OCI-M2 (cell line): ENCODE results near the gene ST6GALNAC4.
"Not testable (repeated sequence)": the region's sequence is repeated elsewhere in the genome, so short reads cannot be mapped to it uniquely, and the experiment has no call there.

ENCODE experiments used
- DNase-seq: peaks from one replicate; lab custom pipeline; 2025; ENCODE audit not compliant: unreplicated experiment; lab: John Stamatoyannopoulos, UW

Gene ST6GALNAC4

GRCh38 chr9:127873886-127874285, 43.0 kb downstream of the ST6GALNAC4 start:
- DNase-seq = no peak

DNA sequence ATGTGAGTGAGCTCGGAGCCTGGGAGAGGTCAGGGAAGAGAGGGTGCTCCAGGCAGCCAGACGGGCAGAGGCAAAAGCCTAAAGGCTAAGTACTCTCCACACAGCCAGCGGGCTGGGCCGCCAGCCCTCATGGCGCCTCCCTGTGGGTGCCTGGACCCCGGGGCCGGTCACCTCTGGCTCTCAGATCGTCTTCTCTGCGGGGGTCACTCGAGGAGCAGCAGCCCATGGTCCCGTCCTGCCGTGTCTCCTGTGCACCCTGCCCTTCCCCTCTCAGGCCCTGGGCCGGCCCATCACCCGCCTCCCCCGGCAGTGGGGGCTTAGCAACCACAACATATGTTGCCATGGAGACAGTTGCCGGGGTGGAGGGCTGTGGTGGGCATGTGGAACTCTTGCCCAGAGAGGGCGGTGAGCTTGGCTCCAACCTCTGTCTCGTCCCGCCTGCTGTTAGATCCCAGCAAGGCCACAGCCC, 43.6 kb downstream of the ST6GALNAC4 start:
- DNase-seq = no peak

DNA sequence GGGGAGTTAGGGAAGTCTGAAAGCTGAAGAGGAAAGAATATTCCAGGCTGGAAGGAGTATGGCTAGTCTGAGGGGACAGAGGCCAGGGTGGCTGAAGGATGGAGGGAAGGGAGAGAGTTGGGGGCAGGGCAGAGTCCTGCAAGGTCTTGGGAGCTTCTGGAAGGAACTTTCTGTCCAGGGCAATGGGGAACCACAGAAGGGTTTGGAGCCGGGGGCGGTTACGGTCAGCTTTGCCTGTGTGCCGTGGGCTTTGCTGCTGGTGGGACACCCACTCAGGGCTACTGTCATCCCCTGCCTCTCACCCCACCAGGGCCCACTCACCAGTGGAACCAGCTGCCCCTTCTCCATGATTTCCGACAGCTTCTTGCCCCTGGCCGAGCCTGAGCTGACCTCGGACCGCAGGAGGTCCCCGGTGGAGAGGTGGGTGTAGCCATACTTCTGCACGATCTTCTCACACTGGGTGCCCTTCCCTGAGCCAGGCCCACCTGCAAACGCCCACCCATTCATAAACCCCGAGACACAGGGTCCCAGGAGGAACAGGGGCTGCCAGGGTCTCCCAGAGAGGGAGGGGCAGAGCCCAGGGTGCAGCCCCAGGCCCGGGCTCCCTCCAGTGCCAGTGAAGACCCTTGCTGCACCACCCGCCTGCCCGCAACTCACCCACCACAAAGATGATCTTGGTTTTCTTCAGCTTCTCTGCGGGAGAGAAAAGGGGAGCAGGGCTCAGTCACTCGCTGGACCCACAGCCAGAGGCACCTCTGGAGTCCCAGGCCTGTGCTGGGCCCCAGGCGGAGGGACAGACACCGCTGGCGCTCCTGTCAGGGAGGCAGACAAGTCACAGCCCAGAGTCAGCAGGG, 44.2 kb downstream of the ST6GALNAC4 start:
- DNase-seq = no peak

DNA sequence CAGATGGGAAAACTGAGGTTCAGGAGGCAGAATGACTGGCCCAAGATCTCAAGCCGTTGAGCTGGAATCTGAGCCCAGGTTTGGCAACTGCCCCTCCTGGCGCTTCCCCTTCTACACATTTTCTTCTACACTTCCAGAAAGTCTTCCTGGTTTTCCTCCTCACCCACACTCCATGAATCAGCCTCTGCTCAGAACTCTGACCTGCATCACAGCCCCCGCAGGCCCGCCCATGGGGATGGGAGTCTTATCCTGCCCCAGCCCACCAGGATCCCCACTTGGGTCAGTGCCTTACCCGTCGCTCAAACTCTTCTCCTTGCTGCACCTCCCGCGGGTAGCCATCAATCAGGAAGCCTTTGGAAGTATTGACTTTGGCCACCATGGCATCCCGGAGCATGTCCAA, 45.3 kb downstream of the ST6GALNAC4 start:
- no peak for DNase-seq

DNA sequence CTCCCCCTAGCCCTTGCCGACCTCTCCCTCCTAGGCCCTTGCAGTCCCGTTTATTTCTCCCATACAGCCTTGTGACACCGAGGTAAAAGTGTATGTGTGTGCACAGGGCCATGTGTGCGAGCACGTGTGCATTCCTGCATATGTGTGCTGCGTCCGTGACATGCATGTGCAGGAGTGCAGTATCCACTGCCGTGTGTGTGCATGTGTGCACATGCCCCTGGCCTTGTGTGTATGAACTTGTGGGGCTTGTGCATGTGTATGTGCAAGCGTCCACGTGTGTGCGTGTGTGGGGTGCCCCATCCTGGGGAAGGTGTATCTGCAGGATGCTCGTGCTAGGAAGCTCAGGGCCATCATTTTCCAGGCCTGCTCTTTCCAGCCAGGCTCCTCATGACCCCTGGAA, 46.0 kb downstream of the ST6GALNAC4 start:
- no peak for DNase-seq

DNA sequence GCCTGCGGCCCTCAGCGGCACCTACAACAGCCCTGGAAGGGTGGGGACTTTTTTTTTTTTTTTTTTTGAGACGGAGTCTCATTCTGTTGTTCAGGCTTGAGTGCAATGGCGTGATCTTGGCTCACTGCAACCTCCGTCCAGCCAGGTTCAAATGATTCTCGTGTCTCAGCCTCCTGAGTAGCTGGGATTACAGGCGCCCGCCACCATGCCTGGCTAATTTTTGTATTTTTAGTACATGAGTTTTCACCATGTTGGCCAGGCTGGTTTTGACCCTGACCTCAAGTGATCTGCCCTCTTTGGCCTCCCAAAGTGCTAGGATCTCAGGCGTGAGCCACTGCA, 46.7 kb downstream of the ST6GALNAC4 start:
- DNase-seq = not testable (repeated sequence)

DNA sequence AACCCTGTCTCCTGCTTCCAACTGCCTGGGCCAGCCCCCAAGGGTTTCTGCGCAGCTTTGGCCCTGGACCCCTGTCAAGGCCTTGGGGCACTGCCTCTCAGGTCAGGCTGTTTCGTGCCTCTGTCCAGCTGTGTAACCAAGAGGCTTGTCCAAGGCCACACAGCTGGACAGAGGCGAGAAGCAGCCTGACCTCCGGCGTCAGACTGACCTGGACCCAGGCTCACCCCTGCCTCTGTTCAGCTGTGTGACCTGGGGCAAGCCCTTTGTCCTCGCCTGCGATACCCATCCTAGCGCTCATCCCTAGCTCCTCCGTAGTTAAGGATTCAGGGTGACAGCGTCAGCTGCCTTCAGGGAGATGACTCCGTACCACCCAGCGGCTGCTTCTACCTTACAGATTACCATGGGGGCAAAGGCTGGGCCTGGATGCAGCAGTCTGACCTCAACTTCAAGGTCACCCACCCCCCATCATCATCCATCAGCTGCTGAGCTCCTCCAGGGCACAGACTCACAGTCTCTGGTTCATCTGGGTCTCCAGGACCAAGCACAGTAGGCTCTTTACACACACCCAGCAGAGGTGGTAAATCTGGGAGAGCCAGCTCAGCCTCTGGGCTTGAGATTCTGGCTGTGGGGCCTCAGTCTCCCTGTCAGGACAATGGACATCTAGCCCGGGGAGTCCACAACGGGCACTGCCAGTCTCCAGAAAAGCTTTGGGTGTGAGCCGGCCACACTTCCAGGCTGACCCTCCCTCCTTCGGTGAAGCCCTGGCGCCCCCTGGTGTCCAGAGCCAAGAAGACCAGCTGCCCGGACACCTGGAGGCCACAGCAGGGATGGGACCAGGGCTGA, 47.3 kb downstream of the ST6GALNAC4 start:
- no peak for DNase-seq

GRCh38 chr9:127868278-127868902, 48.5 kb downstream of the ST6GALNAC4 start:
- no peak for DNase-seq

DNA sequence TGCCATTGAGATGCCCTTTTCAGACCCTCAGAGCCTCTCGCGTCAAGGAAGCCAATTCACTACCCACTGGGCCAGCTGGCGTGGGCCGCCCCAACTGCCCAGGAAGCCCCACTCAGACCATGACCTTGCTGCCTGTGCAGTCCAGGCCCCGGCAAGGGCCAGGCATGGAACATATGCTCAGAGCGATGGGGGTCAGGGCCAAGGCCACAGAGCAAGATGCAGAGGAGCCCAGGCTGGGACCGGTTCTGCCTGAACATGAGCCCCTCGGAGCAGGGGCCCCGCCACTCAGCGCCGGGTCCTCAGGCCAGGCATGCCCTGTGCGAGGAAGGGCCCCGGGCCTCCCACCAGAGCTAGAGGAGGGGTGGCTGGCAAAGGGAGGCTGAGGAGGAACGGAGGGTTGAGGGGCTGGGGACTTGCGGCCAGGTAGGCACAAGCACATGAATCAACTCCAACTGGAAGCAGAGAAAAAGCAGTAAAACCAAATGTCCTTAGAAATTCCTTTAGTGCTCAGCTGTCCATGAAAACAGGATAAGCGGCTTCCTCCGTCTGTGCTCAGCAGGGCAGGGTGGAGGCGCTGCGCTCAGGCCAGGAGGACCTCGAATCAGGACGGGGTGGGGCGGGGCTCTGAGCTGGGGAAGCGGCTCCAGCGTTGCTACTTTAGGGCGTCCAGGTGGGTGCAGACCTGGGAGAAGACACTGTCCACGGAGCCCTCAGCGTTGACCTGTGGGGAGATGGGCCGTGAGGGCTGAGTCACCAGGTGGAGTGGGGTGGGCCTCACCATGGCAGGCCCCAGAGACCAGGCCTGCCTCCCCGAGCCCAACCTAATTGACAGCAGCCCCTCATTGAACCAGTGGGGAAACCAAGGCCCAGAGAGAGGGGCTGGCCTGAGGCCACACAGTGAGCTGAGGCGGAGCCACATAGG, 49.2 kb downstream of the ST6GALNAC4 start:
- DNase-seq = no peak

DNA sequence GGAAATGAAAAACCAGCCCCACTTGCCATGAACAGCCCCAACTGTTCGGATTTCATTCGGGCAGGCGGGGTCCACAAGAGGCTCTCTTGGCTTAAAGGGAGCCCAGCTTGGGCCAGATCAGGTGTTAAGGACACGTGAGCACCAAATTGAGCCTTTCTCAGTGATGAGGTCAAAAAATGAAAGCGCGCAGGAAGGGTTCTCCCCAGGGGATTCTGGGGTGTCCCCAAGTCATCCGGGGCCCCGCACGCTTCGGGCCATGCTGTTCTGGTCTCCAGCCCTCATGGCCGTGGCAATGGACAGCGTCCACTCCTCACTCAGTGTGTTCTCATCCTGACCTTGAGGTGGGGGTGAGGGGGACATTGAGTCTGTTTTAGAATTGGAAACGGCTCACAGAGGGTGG, 50.3 kb downstream of the ST6GALNAC4 start:
- no peak for DNase-seq

DNA sequence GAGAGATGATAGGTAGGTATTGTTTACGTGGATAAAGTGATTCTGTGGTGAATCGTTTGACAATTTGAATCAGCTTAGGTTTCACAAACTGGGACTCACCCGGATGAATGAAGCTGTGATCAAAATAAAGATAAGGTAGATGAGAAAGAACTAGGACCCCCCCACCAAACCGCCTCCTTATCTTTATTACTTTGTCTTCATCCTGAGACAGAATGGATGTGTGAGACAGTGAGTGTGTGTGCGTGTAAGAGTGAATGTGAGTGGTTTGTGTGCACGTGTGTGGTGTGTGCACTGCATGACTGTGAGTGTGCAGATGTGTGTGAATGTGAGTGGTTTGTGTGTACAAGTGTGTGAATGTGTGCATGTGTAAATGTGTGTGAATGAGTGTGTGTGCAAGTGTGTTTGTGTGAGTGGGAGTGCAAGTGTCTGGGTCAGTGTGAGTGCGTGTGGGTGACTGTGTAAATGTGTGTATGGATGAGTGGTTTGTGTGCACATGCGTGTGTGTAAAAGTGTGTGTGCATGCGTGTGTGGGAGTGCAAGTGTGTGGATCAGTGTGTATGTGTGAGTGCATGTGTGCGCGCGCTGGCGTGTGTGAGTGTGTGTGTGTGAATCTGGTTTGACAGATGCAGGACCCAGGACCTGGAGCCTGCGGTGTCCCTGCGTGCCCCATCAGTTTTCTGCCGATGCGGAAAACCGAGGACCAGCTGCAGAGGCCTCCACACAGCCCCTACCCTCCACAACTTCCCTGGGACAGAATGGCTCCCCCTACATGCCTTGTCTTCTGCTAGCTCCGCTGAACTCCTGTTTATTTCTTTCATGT, 51.0 kb downstream of the ST6GALNAC4 start:
- DNase-seq = no peak

DNA sequence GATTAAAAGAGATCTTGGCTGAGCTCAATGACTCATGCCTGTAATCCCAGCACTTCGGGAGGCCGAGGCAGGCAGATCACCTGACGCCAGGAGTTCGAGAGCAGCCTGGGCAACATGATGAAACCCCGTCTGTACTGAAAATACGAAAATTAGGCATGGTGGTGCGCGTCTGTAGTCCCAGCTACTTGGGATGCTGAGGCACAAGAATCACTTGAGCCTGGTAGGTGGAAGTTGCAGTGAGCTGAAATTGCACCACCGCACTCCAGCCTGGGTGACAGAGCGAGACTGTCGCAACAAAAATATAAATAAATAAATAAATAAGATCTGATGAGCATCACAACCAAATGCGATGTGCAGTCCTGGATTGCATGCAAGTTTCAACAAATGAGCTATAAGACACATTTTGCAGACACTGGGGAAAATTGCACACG, 53.6 kb downstream of the ST6GALNAC4 start:
- no peak for DNase-seq

DNA sequence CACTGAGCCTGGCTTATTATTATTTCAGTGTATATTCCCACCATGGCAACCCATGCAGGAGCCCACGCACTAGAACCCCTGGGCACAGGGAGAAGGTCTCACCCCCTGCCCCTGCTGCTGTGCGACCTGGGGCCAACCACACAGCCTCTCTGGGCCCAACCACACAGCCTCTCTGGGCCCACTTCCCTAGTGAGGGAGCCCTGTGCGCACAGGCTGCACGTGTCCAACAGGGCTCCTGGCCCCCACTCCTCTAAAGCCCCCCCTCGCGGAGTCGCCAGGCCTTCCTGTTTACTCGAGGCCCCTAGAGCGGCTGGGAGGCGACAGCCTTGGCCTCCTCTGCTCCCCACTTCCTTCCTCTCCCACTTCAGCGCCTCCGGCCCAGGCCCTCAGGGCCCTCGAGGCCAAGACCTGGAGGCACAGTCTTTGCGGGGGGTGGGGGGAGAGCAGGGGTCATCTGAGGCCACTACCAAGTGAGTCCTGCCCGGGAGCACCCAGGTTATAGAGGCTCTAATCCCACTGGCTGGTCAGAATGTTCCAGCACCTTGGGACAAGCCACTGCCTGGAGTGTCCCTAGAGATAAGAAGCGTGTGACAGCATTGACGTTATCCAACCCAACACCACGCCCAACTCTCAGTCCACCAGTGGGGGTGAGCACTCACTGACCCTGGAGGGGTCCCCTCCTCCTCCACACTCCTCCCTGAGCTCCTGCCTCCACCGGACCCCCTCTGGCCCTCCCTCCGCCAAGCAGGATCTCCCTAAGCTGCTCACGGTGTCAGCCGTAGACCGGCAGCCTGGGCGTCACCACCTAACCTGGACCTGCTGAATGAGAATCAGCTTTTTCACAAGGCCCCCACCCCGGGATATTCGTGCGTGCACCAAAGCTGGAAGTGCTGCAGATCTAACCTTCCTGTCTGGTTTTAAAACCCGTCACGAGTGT, 54.5 kb downstream of the ST6GALNAC4 start:
- DNase-seq = peak; percentile 85

GRCh38 chr9:127860779-127861178, 56.1 kb downstream of the ST6GALNAC4 start:
- DNase-seq = no peak

- no peak for DNase-seq
These were observed 56.6 kb downstream of the ST6GALNAC4 start for GRCh38 chr9:127860260-127860659.

DNA sequence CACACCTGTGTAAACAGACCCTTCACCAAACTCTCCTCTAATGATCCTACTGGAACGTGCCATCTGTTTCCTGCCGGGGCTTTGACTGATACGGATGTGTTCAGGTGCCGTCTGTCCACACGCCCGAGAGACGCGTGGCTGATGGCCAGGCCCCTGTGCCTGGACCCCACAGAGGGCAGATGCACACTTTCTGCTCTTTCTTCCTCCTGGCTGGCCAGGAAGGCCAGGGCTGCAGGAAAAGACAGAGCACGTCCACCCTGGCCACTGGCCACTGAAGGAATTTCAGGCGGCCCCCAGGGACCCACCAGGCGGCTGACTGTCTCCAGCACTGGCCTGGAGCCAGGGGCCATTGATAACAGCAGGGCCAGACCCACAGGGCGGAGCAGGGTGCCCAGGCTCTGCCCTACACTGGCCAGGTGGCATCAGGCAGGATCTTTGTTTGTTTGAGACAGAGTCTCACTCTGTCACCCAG, 58.8 kb downstream of the ST6GALNAC4 start:
- DNase-seq = no peak
